Measurements from ENCODE around the gene RGS1. TPM values are rescaled to one million over a fixed set of nuclear protein-coding genes. Genes with fewer than 3 reads are reported as not detected.

RGS1 gene
- total RNA-seq, 1 donor from 2014 or later: not detected

DNA sequence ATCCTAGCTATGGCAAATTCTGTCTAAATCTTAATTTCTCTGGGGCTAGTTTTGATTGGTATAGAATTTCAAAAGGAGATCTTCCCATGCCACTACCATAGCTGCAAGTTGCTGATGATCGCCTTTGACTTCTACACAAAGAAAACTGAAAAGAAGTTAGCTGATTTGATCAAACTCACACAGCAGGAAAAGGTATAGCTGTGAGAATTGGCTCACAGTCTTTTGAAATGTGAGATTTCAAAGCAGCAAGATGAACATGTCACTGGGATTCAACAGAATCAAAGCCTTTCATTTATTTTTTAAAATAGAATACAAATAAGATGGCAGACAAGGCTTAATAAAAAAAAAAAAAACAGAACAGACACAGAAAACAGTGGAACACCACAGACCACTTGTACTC lies 7.5 kb upstream of the RGS1 start:
- Mint-ChIP-seq H3K27ac (ENCODE audit: unreplicated experiment) (no peak overlapping the region), H3K4me1 (ENCODE audit: unreplicated experiment) (peaks cover 4% of the 10 kb centered on the region)
- TF ChIP-seq, protein P1, sequence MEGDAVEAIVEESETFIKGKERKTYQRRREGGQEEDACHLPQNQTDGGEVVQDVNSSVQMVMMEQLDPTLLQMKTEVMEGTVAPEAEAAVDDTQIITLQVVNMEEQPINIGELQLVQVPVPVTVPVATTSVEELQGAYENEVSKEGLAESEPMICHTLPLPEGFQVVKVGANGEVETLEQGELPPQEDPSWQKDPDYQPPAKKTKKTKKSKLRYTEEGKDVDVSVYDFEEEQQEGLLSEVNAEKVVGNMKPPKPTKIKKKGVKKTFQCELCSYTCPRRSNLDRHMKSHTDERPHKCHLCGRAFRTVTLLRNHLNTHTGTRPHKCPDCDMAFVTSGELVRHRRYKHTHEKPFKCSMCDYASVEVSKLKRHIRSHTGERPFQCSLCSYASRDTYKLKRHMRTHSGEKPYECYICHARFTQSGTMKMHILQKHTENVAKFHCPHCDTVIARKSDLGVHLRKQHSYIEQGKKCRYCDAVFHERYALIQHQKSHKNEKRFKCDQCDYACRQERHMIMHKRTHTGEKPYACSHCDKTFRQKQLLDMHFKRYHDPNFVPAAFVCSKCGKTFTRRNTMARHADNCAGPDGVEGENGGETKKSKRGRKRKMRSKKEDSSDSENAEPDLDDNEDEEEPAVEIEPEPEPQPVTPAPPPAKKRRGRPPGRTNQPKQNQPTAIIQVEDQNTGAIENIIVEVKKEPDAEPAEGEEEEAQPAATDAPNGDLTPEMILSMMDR (IDR thresholded peaks at IDR 0.05): no peak

GRCh38 chr1:192571668-192572067 lies 3.9 kb upstream of the RGS1 start:
- H3K9me3 Mint-ChIP-seq (ENCODE audit: unreplicated experiment): peaks cover 9% of the 10 kb centered on the region

More for the DNA sequence above, 7.5 kb upstream of the RGS1 start:
- Mint-ChIP-seq H3K27me3 (ENCODE audit: unreplicated experiment) (no peaks in the 10 kb centered on the region), H3K4me3 (ENCODE audit: unreplicated experiment) (no peak overlapping the region), H3K9me3 (ENCODE audit: unreplicated experiment) (peaks cover 9% of the 10 kb centered on the region), H3K36me3 (ENCODE audit: unreplicated experiment) (peaks cover 5% of the 10 kb centered on the region)
- DNase-seq (ENCODE audit: extremely low spot score, unreplicated experiment): no peak

DNA sequence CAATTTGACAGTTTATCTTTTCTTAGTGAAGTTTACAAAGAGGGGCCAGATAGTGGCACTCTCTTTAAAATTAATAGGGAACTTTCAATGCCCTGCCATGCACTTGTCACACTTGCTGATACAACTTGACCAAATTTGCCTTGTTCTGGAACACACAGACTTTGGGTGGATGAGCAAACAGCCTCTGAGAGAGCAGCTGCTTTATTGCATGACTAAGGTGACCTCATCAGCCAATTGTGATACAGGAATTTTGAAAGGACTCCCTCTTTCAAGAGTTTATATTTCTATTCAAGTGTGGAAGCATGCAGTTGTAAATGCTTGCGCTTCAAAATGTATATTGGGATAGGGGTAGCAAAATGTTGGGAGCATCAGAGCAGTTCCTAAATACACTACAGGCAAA lies 2.1 kb upstream of the RGS1 start:
- H3K27me3 Mint-ChIP-seq (ENCODE audit: unreplicated experiment): no peaks in the 10 kb centered on the region

More at GRCh38 chr1:192571668-192572067, 3.9 kb upstream of the RGS1 start:
- H3K4me1 Mint-ChIP-seq (ENCODE audit: unreplicated experiment): peaks cover 4% of the 10 kb centered on the region
- DNase-seq (ENCODE audit: extremely low spot score, unreplicated experiment): no peak
- H3K27ac Mint-ChIP-seq (ENCODE audit: unreplicated experiment): no peak overlapping the region
- TF ChIP-seq, protein P1 (IDR thresholded peaks at IDR 0.05): no peak
- H3K4me3 Mint-ChIP-seq (ENCODE audit: unreplicated experiment): no peak overlapping the region
- H3K27me3 Mint-ChIP-seq (ENCODE audit: unreplicated experiment): no peaks in the 10 kb centered on the region
- peaks cover 5% of the 10 kb centered on the region for H3K36me3 Mint-ChIP-seq (ENCODE audit: unreplicated experiment)

GRCh38 chr1:192574073-192574472 lies 1.5 kb upstream of the RGS1 start:
- DNase-seq (ENCODE audit: extremely low spot score, unreplicated experiment): no peak
- peaks cover 9% of the 10 kb centered on the region for H3K9me3 Mint-ChIP-seq (ENCODE audit: unreplicated experiment)

More for the DNA sequence above, 2.1 kb upstream of the RGS1 start:
- H3K9me3 Mint-ChIP-seq (ENCODE audit: unreplicated experiment): peaks cover 9% of the 10 kb centered on the region
- peaks cover 5% of the 10 kb centered on the region for H3K36me3 Mint-ChIP-seq (ENCODE audit: unreplicated experiment)
- no peaks in the 10 kb centered on the region for H3K4me1 Mint-ChIP-seq (ENCODE audit: unreplicated experiment)
- no peak overlapping the region for H3K27ac Mint-ChIP-seq (ENCODE audit: unreplicated experiment)
- TF ChIP-seq, protein P1 (IDR thresholded peaks at IDR 0.05): no peak
- no peak for DNase-seq (ENCODE audit: extremely low spot score, unreplicated experiment)
- no peak overlapping the region for H3K4me3 Mint-ChIP-seq (ENCODE audit: unreplicated experiment)

DNA sequence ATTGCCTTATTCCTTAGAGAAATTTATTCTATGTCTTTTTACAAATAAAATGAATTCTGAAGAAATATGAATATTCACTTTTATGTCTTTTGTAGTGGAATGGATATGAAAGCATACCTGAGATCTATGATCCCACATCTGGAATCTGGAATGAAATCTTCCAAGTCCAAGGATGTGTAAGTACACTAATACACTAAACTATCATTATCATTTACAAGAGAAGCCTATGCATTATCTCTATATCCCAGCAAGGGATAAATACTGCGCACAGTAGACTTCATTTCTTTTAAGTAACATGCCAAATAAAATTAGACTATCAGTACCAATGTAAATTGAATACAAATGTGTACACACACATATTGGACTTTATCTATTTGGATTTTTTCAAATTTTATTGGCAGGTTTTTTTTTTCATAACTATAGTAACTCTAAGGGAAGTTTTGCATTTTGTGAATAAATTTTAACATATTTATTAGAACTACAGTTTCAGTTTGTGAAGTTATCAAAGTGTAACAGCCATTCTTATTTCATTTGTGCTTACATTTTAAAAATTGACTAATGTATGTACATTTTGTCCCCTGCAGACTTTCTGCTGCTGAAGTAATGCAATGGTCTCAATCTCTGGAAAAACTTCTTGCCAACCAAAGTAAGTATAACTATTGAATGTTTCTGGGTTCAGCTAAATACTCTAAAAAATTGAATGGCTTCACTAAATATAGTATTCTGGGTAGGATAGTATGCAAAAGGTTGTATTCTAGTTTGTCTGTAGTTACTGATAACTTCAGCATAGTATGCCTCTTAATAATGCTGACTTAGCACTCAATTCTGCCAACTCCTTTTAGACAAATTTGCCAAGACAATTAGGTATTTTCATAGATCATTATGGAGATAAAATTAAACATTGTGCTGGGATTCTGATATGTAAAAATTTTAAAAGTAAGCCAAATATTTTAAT lies 894 bp downstream of the RGS1 start:
- no peak for DNase-seq (ENCODE audit: extremely low spot score, unreplicated experiment)
- H3K4me3 Mint-ChIP-seq (ENCODE audit: unreplicated experiment): no peak overlapping the region
- H3K27me3 Mint-ChIP-seq (ENCODE audit: unreplicated experiment): no peaks in the 10 kb centered on the region
- H3K4me1 Mint-ChIP-seq (ENCODE audit: unreplicated experiment): no peaks in the 10 kb centered on the region
- no peaks in the 10 kb centered on the region for H3K36me3 Mint-ChIP-seq (ENCODE audit: unreplicated experiment)
- H3K27ac Mint-ChIP-seq (ENCODE audit: unreplicated experiment): no peak overlapping the region
- no peaks in the 10 kb centered on the region for H3K9me3 Mint-ChIP-seq (ENCODE audit: unreplicated experiment)
- TF ChIP-seq, protein P1 (IDR thresholded peaks at IDR 0.05): no peak

More at GRCh38 chr1:192574073-192574472, 1.5 kb upstream of the RGS1 start:
- no peak overlapping the region for H3K4me3 Mint-ChIP-seq (ENCODE audit: unreplicated experiment)
- no peaks in the 10 kb centered on the region for H3K4me1 Mint-ChIP-seq (ENCODE audit: unreplicated experiment)
- H3K27me3 Mint-ChIP-seq (ENCODE audit: unreplicated experiment): no peaks in the 10 kb centered on the region
- H3K27ac Mint-ChIP-seq (ENCODE audit: unreplicated experiment): no peak overlapping the region
- peaks cover 5% of the 10 kb centered on the region for H3K36me3 Mint-ChIP-seq (ENCODE audit: unreplicated experiment)
- TF ChIP-seq, protein P1 (IDR thresholded peaks at IDR 0.05): no peak

Data from osteocyte (in vitro differentiated cells).